DMS53 treated with DMSO at 0.1 percent for 48 hours (cell line): ENCODE measurements around the gene CCN2.
"Not testable (repeated sequence)": the region's sequence is repeated elsewhere in the genome, so short reads cannot be mapped to it uniquely, and the experiment has no call there.

Experiments used
- DNase-seq: peaks from one replicate; lab custom pipeline; 2025; ENCODE audit not compliant: unreplicated experiment; lab: John Stamatoyannopoulos, UW

Gene CCN2

DNA sequence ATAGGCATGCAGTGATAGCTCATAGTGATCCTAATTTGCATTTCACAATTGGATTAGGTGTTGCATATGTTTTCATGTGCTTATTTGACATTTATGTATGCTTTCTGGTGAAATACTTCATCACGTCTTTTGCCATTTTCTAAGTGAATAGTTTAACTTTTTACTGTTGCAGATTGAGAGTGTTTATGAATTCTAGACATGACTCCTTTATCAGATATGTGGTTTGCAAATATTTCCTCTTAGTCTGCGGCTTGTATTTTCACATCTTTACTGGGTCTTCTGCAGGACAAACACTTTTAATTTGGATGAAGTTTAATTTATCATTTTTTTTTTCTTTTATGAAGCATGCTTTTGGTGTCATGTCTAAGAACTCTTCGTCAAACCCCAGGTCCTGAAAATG, 39.2 kb downstream of the CCN2 start:
- no peak for DNase-seq

DNA sequence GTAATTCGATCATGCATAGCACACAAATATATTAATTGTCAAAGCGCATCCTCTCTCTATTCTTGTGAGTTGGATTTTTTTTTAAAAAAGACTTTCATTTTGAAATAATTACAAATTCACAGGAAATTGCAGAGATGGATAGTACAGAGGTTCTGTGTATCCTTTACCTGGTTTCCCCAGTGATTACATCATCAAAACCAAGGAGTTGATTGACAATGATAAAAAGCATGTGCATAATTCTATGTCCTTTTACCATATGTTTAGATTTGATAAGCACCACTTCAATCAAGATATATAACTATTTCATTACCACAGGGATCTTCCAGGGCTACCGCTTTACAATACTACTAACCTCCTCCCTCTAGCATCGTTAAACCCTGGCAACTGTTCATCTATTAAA, 40.2 kb downstream of the CCN2 start:
- DNase-seq, result peak; percentile 17

DNA sequence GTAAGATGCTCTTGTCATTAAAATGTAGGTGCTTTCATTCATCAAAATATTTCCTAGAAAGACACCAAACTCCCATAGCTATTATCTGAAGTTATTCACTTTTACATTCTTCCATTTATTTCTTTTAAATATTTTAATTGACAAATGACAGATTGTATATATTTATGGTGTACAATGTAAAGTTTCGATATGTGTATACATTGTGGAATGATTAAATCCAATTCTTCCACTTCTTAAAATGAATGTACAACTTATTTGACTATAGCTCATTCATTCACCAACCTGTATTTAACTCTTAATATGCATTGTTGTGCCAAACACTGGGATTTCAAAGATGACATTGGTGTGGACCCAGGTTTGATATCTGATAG, 41.0 kb downstream of the CCN2 start:
- DNase-seq, result no peak

DNA sequence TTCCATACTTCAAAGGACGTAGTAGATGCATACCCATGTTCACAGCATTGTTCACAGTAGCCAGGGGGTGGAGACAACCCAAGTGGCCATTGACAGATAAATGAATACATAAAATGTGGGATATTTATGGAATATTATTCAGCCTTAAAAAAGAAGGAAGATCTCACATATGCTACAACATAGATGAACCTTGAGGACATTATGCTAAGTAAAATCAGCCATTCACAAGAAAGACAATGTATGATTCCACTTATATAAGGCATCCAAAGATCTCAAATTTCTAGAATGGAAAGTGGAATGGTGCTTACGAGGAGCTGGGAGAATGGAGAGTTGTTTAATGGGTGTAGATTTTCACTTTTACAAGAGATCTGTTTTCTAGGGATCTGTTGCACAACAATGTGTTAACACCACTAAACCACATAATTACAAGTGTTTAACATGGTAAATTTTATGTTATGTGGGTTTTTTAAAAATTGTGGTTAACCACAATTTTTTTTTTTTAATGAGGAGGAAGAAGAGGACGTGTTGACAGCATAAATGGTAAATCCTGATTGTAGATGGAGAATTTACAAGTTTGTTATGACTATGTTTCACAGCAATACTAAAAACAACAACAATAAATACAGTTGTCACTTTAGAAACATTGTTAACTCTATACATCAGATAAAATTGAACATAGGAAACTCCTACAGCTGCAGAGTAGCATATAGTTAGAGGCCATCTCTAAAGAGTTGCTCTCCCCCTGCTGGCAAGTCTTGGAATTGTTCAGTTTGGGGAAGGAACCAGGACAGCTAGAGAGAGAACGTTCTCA, 41.6 kb downstream of the CCN2 start:
- DNase-seq, result peak; percentile 60

DNA sequence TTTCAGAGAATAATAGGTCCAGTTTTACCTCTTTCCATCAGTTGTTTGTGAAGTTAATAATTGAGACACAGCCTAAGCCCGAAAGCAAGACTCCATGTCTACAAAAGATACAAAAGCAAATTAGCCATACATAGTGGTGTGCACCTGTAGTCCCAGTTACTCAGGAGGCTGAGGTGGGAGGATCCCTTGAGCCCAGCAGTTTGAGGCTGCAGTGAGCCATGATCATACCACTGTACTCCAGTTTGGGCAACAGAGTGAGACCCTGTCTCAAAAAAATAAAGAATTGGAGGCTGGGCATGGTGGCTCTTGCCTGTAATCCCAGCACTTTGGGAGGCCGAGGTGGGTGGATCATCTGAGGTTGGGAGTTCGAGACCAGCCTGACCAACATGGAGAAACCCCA, 42.4 kb downstream of the CCN2 start:
- DNase-seq, result not testable (repeated sequence)

DNA sequence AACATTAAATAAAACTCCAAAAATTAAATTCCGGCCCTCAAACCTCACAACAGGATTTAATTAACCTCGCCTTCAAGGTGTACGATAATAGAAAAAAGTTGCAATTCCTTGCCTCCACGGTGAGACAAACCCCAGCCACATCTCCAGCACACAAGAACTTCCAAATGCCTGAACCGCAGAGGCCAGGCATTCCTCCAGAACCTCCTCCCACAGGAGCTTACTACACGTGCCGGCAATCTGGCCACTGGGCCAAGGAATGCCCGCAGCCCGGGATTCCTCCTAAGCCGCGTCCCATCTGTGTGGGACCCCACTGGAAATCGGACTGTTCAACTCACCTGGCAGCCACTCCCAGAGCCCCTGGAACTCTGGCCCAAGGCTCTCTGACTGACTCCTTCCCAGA, 47.4 kb downstream of the CCN2 start:
- DNase-seq, result not testable (repeated sequence)

DNA sequence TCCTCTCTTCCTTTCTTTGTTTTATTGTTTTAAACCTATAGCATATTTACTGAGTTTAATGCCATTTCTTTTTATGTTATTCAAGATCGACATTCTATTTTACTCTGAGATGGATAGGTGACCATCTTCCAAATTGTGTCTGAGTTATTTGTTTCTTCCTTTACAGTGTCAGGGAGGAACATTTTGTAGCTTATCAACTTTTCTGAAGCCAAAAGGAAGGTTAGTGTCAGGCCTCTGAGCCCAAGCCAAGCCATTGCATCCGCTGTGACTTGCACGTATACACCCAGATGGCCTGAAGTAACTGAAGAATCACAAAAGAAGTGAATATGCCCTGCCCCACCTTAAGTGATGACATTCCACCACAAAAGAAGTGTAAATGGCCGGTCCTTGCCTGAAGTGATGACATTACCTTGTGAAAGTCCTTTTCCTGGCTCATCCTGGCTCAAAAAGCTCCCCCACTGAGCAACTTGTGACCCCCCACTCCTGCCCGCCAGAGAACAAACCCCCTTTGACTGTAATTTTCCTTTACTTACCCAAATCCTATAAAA, 49.8 kb downstream of the CCN2 start:
- DNase-seq, result not testable (repeated sequence)

DNA sequence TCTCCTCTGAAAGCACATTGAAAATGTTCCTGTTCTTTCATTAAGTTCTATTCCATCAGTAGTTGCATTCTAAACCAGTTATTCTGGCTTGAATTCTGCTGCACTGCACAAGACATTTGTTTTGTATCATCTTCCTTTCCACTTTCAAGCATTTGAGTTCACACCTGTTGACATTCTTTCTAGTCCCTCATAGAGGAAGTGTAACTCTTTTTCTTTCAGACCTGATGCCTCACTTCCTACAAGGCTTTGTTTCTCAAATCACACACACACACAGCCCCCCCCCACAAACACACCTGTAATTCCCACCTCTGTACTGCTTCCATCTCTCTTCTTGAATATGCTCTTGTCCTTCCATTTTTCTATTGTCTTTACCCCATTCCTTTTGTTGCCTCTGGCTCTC, 50.9 kb downstream of the CCN2 start:
- DNase-seq, result peak; percentile 35

DNA sequence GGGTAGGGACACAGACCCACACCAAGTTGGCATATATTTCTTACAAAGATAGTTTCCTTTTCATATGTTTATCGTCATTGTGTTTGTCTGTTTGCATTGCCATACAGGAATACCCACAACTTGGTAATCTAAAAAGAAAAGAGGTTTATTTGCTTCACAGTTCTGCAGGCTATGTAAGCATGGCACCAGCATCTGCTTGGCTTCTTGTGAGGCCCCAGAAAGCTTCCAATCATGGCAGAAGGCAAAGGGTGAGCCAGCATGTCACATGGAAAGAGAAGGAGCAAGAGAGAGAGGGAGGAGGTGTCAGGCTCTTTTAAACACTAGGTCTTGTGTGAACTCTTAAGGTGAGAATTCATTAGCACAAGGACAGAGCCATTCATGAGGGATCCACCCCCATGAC, 52.5 kb downstream of the CCN2 start:
- DNase-seq, result no peak
